OCI-LY7 (cell line): ENCODE results near the gene TRAIP.

Experiments used
- EZH2phosphoT487 ChIP-seq: fragments of 200-600 bp; sonication (generic); IDR thresholded peaks from 2 replicates; pipeline ENCODE4 v1.6.1; 2018; ENCODE audit warnings: low read depth, borderline replicate concordance, mild to moderate bottlenecking, mixed run types, antibody characterized with exemption, low read length, moderate library complexity, mixed read lengths
- TF ChIP-seq, protein P1 (sequence below): fragments of 200-600 bp; sonication (generic); conservative IDR thresholded peaks from 2 replicates; pipeline ENCODE4 v1.5.1; 2014; ENCODE audit warnings: mild to moderate bottlenecking, antibody characterized with exemption, low read length, moderate library complexity, mixed read lengths

GRCh38 chr3:49899815-49900214 is 43.5 kb upstream of the TRAIP start:
- TF ChIP-seq, protein P1, sequence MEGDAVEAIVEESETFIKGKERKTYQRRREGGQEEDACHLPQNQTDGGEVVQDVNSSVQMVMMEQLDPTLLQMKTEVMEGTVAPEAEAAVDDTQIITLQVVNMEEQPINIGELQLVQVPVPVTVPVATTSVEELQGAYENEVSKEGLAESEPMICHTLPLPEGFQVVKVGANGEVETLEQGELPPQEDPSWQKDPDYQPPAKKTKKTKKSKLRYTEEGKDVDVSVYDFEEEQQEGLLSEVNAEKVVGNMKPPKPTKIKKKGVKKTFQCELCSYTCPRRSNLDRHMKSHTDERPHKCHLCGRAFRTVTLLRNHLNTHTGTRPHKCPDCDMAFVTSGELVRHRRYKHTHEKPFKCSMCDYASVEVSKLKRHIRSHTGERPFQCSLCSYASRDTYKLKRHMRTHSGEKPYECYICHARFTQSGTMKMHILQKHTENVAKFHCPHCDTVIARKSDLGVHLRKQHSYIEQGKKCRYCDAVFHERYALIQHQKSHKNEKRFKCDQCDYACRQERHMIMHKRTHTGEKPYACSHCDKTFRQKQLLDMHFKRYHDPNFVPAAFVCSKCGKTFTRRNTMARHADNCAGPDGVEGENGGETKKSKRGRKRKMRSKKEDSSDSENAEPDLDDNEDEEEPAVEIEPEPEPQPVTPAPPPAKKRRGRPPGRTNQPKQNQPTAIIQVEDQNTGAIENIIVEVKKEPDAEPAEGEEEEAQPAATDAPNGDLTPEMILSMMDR: peak; percentile 79
- no peak for TF ChIP-seq EZH2phosphoT487
